DOHH2 (cell line): ENCODE results near the gene FRMPD4.

ENCODE experiments used
- CTCF ChIP-seq: fragments of 200-600 bp; sonication (generic); IDR thresholded peaks from one replicate; pipeline ENCODE4 v1.5.1; 2014; ENCODE audit warnings: antibody characterized with exemption, mild to moderate bottlenecking, low read depth, low read length; ENCODE audit not compliant: poor library complexity, severe bottlenecking
- EZH2phosphoT487 ChIP-seq: fragments of 200-600 bp; sonication (generic); IDR thresholded peaks from 2 replicates; pipeline ENCODE4 v1.6.1; 2017; ENCODE audit warnings: borderline replicate concordance, mild to moderate bottlenecking, antibody characterized with exemption, low read length, moderate library complexity, mixed read lengths

GRCh38 chrX:12548341-12548740 lies 410.1 kb downstream of the FRMPD4 start:
- TF ChIP-seq CTCF (no peak), EZH2phosphoT487 (no peak)
